Tibial nerve (tissue), 4 donors: ENCODE data around the gene MRGPRD.

Experiments
- CTCF ChIP-seq, 5 experiments: fragments of 200-600 bp in 3 of 5; fragments of 450-650 bp in 2 of 5; sonication (generic) in 3 of 5; IDR thresholded peaks; one replicate each; pipeline ENCODE4 v1.5.1; 2016 to 2019; ENCODE audit warnings: antibody characterized with exemption in 5 of 5, mild to moderate bottlenecking in 3 of 5, moderate library complexity in 2 of 5
- EP300 ChIP-seq, 2 donors: sonication (generic); formaldehyde crosslinking; IDR thresholded peaks; one replicate each; pipeline ENCODE4 v1.6.1; 2017; ENCODE audit warnings: antibody characterized with exemption in 2 of 2, mild to moderate bottlenecking in 1 of 2
- POLR2A ChIP-seq, 2 donors: fragments of 450-650 bp; IDR thresholded peaks; one replicate each; pipeline ENCODE4 v1.6.1; 2017; ENCODE audit warnings: antibody characterized with exemption in 2 of 2, mild to moderate bottlenecking in 2 of 2, moderate library complexity in 2 of 2

GRCh38 chr11:69010964-69011623, 30.3 kb upstream of the MRGPRD start:
- TF ChIP-seq CTCF (IDR thresholded peaks at IDR 0.05) (peak in 1 of 5 experiments; percentile 12), EP300 (IDR thresholded peaks at IDR 0.05) (peak in 1 of 2 donors; percentile 43), POLR2A (IDR thresholded peaks at IDR 0.05) (peak; percentile 56 to 65)
